HG03039 (cell line): ENCODE data around the gene RHOH.

Experiments used
- ATAC-seq: cut with Tn5 transposase; IDR thresholded peaks from one replicate; pipeline ENCODE4 v1.9.1; 2021; ENCODE audit warnings: mild to moderate bottlenecking, moderate library complexity; ENCODE audit not compliant: unreplicated experiment

The RHOH gene

GRCh38 chr4:40232610-40233009 lies 35.8 kb downstream of the RHOH start:
- ATAC-seq, result no peak

GRCh38 chr4:40233227-40233626 lies 36.4 kb downstream of the RHOH start:
- no peak for ATAC-seq

- ATAC-seq, result no peak
Observed at GRCh38 chr4:40234519-40235039, 37.7 kb downstream of the RHOH start.

- ATAC-seq, result no peak
Observed at GRCh38 chr4:40238008-40238699, 41.3 kb downstream of the RHOH start.

GRCh38 chr4:40238700-40239548 lies 42.1 kb downstream of the RHOH start:
- ATAC-seq, result no peak

- no peak for ATAC-seq
Observed at GRCh38 chr4:40240040-40240653, 43.3 kb downstream of the RHOH start.

- ATAC-seq, result no peak
Observed at GRCh38 chr4:40241026-40241425, 44.2 kb downstream of the RHOH start.

GRCh38 chr4:40241941-40242340 lies 45.1 kb downstream of the RHOH start:
- ATAC-seq, result no peak

GRCh38 chr4:40243386-40243948 lies 46.6 kb downstream of the RHOH start:
- no peak for ATAC-seq

- ATAC-seq, result no peak
Observed at GRCh38 chr4:40244606-40245005, 47.8 kb downstream of the RHOH start.

GRCh38 chr4:40245550-40245949 lies 48.7 kb downstream of the RHOH start:
- ATAC-seq, result no peak

GRCh38 chr4:40246011-40246900 lies 49.4 kb downstream of the RHOH start:
- no peak for ATAC-seq

- no peak for ATAC-seq
Observed at GRCh38 chr4:40246938-40247337, 50.1 kb downstream of the RHOH start.

- ATAC-seq, result no peak
Observed at GRCh38 chr4:40247350-40247749, 50.5 kb downstream of the RHOH start.

- no peak for ATAC-seq
Observed at GRCh38 chr4:40251366-40251765, 54.5 kb downstream of the RHOH start.

GRCh38 chr4:40253906-40254305 lies 57.1 kb downstream of the RHOH start:
- no peak for ATAC-seq

- ATAC-seq, result no peak
Observed at GRCh38 chr4:40254608-40255392, 58.0 kb downstream of the RHOH start.

- ATAC-seq, result no peak
Observed at GRCh38 chr4:40255393-40256281, 58.8 kb downstream of the RHOH start.

- no peak for ATAC-seq
Observed at GRCh38 chr4:40256329-40256728, 59.5 kb downstream of the RHOH start.
